ENCODE measurements around the gene CBLN3. TPM values are rescaled to one million over a fixed set of nuclear protein-coding genes. Genes with fewer than 3 reads are reported as not detected.
A peak's percentile ranks its signal among the peaks of the same experiment; 100 is the strongest.

The CBLN3 gene
- total RNA-seq, 4 donors from 2014 or later, result 0.79 to 9.7 (median 1.6) TPM

DNA sequence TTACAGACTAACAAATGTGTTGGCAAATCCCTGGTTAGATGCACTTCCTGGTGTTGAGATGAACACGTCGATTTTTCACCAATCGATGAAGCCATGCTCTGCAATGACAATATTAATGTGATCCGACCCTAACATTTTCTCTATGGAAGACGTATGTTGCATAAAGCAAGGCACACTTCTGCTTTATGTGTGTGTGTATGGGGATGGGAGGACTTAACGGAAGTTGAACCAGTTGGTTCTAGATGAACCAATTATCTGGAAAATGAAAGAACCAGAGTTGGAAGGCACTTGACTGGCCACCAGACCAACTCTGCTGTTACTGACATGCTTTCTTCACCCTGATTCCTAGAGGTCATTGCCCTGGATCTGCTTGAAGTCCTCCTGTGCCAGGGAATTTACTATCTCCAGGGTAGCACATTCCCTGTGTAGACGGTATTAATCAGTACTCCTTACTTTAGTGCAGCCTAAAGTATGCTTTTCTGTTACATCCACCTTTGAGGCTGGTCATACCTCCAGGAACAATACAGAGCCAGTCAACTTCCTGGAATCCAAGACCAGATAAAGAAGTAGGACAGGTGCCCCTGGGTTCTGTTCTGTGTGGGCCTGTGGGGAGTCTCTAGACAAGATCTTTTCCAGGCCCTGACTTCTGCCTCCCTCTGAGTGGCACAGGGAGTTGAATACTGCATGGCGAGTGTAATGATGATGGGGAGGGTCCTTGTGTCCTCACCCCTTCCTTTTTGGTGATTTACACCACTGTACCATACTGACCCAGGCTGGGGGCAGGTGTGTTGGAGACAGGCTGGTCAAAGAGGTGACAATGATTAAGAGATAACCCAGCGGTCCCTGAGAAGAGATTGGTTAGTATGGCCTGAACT lies 9.0 kb upstream of the CBLN3 start:
- no peaks in the 10 kb centered on the region for H3K27me3 ChIP-seq
- no peak overlapping the region for H3K4me3 ChIP-seq
- no peak overlapping the region for H3K27ac ChIP-seq
- in situ Hi-C loops (cut with MboI; ENCODE audit: low pct_ligation_motif_present in 1 of 4, low pct_unique_long_range_greater_than_20kb in 1 of 4, low sequenced_read_pairs in 3 of 4), result loop anchor here (10.0 to 25.0 kb wide), 5 partner anchors 74 to 201 kb away; partner anchors contain the start of genes TINF2 (in 4 of the 4), GMPR2 (in 3 of the 4), NEDD8 (in 3 of the 4) and ADCY4 (in 2 of the 4)
- H3K4me1 ChIP-seq, result peaks cover 7 to 49% (median 12%) of the 10 kb centered on the region in 4 donors
- TF ChIP-seq CTCF (IDR thresholded peaks at IDR 0.05), result no peak
- TF ChIP-seq POLR2A (IDR thresholded peaks at IDR 0.05), result no peak
- no peak for TF ChIP-seq POLR2AphosphoS5 (IDR thresholded peaks at IDR 0.05)
- no peak for TF ChIP-seq EP300 (IDR thresholded peaks at IDR 0.05; ENCODE audit: low read depth)
- H3K9me3 ChIP-seq, result no peaks in the 10 kb centered on the region
- intact Hi-C loops (cut with DNase I; ENCODE audit: low total_unique reads), result no loop called here
- 33 to 66% methylated on average over 3 to 9 of the region's 9 CpGs for WGBS, 2 donors (ENCODE audit: low coverage in 1 of 2)
- no peak for DNase-seq
- H3K36me3 ChIP-seq, result peaks cover 0 to 20% (median 6%) of the 10 kb centered on the region in 4 donors

- no peaks in the 10 kb centered on the region for H3K27me3 ChIP-seq
- H3K4me1 ChIP-seq, result peaks cover 7 to 47% (median 9%) of the 10 kb centered on the region in 4 donors
- no peaks in the 10 kb centered on the region for H3K9me3 ChIP-seq
- in situ Hi-C loops (cut with MboI; ENCODE audit: low pct_ligation_motif_present in 1 of 4, low pct_unique_long_range_greater_than_20kb in 1 of 4, low sequenced_read_pairs in 3 of 4), result loop anchor here (10.0 to 25.0 kb wide), 5 partner anchors 73 to 200 kb away; partner anchors contain the start of genes TINF2 (in 4 of the 4), GMPR2 (in 3 of the 4), NEDD8 (in 3 of the 4) and ADCY4 (in 2 of the 4)
- no peak overlapping the region for H3K4me3 ChIP-seq
- peak overlapping the region in 2 of 4 donors; percentile 48 to 69 for H3K27ac ChIP-seq
- intact Hi-C loops (cut with DNase I; ENCODE audit: low total_unique reads), result loop anchor here (2.0 kb wide), 1 partner anchor 105 kb away; no protein-coding TSS in a partner anchor
- 80% methylated on average over 2 of the region's 2 CpGs; no CpG with 5 or more reads in 1 of the 2 donors for WGBS, 2 donors (ENCODE audit: low coverage in 1 of 2)
- peaks cover 0 to 27% (median 10%) of the 10 kb centered on the region in 4 donors for H3K36me3 ChIP-seq
- no peak for TF ChIP-seq EP300 (IDR thresholded peaks at IDR 0.05; ENCODE audit: low read depth)
- peak in 1 of 3 donors; percentile 11 for TF ChIP-seq POLR2AphosphoS5 (IDR thresholded peaks at IDR 0.05)
- DNase-seq, result no peak
Observed at GRCh38 chr14:24437736-24438067, 8.2 kb upstream of the CBLN3 start.

- Histone ChIP-seq H3K27me3 (no peaks in the 10 kb centered on the region), H3K9me3 (no peaks in the 10 kb centered on the region), H3K27ac (peak overlapping the region; percentile 19 to 69 (median 52)), H3K4me3 (no peak overlapping the region), H3K4me1 (peaks cover 7 to 52% (median 14%) of the 10 kb centered on the region in 4 donors), H3K36me3 (peaks cover 0 to 32% (median 12%) of the 10 kb centered on the region in 4 donors)
- DNase-seq, result no peak
- in situ Hi-C loops (cut with MboI; ENCODE audit: low pct_ligation_motif_present in 1 of 4, low pct_unique_long_range_greater_than_20kb in 1 of 4, low sequenced_read_pairs in 3 of 4), result loop anchor here (10.0 to 25.0 kb wide), 5 partner anchors 72 to 200 kb away; partner anchors contain the start of genes TINF2 (in 4 of the 4), GMPR2 (in 3 of the 4), NEDD8 (in 3 of the 4) and ADCY4 (in 2 of the 4)
- intact Hi-C loops (cut with DNase I; ENCODE audit: low total_unique reads), result loop anchor here (2.0 kb wide), 1 partner anchor 104 kb away; no protein-coding TSS in a partner anchor
- TF ChIP-seq EP300 (IDR thresholded peaks at IDR 0.05; ENCODE audit: low read depth) (no peak), CTCF (IDR thresholded peaks at IDR 0.05) (peak in 1 of 5 experiments; percentile 40), POLR2AphosphoS5 (IDR thresholded peaks at IDR 0.05) (no peak), POLR2A (IDR thresholded peaks at IDR 0.05) (no peak)
- 77% methylated on average over 12 of the region's 12 CpGs; no CpG with 5 or more reads in 1 of the 2 donors for WGBS, 2 donors (ENCODE audit: low coverage in 1 of 2)
Observed at GRCh38 chr14:24437020-24437735, 7.7 kb upstream of the CBLN3 start.

DNA sequence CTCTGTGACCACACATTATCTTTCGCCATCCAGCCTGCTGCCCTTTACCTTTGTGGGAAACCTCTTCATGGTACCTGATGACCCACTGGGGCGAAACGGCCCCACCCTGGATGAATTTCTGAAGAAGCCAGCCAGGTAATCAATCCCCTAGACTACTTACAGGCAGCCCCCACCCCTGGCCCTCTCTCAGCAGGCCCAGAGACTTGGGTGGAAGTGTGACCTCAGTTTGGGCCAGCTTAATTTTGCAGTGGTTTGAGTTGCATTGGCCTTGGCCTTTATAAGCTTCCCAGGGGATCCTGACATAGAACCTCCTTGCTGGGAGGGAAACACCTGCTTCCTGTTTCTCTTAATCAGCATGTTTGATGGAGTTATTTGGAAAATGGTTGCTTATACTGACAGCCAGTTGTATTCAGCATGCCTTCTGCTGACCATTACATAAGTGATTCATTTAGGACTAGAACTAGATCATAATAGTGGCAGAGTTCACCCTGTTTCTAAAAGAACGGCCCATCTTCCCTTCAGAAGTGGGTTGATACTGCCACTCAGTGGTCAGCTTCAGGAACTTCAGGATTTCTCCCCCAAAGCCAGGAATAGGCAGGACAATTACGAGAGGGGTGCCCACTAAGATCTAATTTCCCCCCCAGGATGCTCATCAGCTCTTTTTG lies 7.0 kb upstream of the CBLN3 start:
- peaks cover 5 to 54% (median 15%) of the 10 kb centered on the region in 4 donors for H3K4me1 ChIP-seq
- peaks cover 0 to 34% (median 12%) of the 10 kb centered on the region in 4 donors for H3K36me3 ChIP-seq
- peak overlapping the region; percentile 19 to 69 (median 52) for H3K27ac ChIP-seq
- no peak for DNase-seq
- 10 to 58% methylated on average over 2 to 5 of the region's 5 CpGs for WGBS, 2 donors (ENCODE audit: low coverage in 1 of 2)
- intact Hi-C loops (cut with DNase I; ENCODE audit: low total_unique reads), result loop anchor here (2.0 kb wide), 1 partner anchor 104 kb away; no protein-coding TSS in a partner anchor
- TF ChIP-seq POLR2AphosphoS5 (IDR thresholded peaks at IDR 0.05), result peak in 2 of 3 donors; percentile 33 to 41
- TF ChIP-seq CTCF (IDR thresholded peaks at IDR 0.05), result peak; percentile 73 to 91 (median 77)
- TF ChIP-seq EP300 (IDR thresholded peaks at IDR 0.05; ENCODE audit: low read depth), result no peak
- in situ Hi-C loops (cut with MboI; ENCODE audit: low pct_ligation_motif_present in 1 of 4, low pct_unique_long_range_greater_than_20kb in 1 of 4, low sequenced_read_pairs in 3 of 4), result loop anchor here (10.0 to 25.0 kb wide), 5 partner anchors 72 to 199 kb away; partner anchors contain the start of genes TINF2 (in 4 of the 4), GMPR2 (in 3 of the 4), NEDD8 (in 3 of the 4) and ADCY4 (in 2 of the 4)
- no peak overlapping the region for H3K4me3 ChIP-seq
- no peaks in the 10 kb centered on the region for H3K27me3 ChIP-seq
- no peaks in the 10 kb centered on the region for H3K9me3 ChIP-seq
